OCI-LY7 (cell line): ENCODE measurements around the gene SYCP3.

Source experiments
- CTCF ChIP-seq: fragments of 200-600 bp; sonication (generic); conservative IDR thresholded peaks from 2 replicates; pipeline ENCODE4 v1.5.1; 2014; ENCODE audit warnings: mild to moderate bottlenecking, antibody characterized with exemption, low read length, moderate library complexity, mixed read lengths
- EZH2phosphoT487 ChIP-seq: fragments of 200-600 bp; sonication (generic); IDR thresholded peaks from 2 replicates; pipeline ENCODE4 v1.6.1; 2018; ENCODE audit warnings: low read depth, borderline replicate concordance, mild to moderate bottlenecking, mixed run types, antibody characterized with exemption, low read length, moderate library complexity, mixed read lengths

- no peak for TF ChIP-seq CTCF
- no peak for TF ChIP-seq EZH2phosphoT487
Observed at GRCh38 chr12:101713930-101714329, 25.3 kb downstream of the SYCP3 start.
